HCEC 1CT (cell line): ENCODE measurements around the gene SLC17A4.

ENCODE experiments used
- DNase-seq: peaks from one replicate; pipeline ENCODE4 v3.0.0-alpha.2; 2017

Gene SLC17A4

DNA sequence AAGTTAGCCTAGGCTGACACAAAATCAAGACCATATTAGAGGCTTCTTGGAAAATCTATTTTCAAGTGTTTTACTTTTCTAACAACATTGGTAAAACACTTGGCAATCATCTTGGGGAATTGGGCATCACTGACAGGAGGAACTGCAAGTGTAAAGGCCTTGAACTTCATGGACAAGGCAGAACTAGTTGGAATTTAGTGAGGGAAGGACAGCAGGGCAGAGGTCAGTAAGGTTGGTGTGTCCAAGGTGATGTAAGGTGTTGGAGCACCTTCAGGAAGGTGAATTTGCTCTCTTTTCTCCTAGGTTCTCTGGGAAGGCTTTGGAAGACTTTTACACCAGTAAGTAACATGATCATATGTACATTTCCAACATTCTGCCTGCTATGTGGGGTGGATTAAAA lies 1.5 kb upstream of the SLC17A4 start:
- no peak for DNase-seq

DNA sequence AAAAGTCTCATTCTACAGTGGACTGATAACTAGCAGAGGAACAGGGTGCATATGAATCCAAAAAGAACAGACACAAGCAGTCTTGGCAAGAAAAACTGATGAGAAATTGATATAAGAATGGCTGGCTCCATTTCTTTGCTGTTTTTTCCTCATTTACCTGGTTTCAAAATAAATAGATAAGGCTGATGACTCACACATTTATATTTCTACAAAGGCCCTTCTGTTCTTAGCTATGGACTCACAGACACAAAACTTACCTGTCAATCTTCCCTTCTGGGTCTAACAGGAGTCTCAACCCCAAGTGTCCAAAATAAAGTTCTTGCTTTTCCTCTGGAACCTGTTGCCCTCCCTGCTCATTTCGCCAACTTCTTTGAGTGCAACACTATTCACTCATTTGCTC lies 941 bp downstream of the SLC17A4 start:
- DNase-seq = no peak

DNA sequence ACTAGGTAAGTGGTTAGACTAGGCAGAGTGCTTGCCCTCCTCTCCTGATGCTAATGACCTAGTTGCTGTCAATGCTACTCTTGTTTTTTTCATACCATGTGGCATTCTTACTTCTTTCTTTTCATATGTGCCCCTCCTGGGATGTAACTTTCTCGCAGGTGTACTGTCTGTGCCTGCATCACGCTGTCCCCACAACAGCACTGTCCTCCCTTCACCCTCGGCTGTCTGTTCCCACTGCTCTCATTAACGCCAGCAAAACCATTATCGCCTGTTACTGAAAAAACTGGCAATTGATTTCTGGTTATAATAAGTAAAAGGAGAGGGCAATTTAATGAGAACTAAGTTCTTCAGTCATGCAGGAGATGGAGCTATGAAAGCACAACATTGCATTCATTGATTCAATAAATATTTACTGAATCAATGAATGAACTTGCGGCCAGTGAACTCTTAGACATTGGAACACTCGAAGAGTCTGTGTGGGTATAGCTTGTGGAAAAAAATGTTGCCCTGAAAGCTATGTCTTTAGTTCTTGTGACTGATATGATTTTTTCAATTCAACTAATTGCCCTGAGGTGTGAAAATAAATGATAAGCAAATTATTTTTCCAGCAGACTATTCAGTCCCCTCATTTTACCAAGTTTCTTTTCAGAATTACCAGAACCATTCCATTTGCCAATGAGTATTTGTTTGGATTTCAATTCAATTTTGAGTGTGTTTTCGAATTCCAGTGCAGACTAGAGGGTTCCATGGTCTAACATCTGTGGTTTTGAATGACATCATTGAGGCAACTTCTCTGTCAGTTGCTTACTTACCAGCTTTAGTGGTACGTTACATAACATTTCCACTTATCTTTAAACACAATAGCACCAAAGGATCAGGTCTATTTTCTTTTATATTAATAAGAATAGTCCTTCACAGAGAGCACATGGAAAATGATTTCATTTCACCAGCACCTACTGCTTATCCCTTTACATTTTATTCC lies 2.1 kb downstream of the SLC17A4 start:
- DNase-seq = no peak

DNA sequence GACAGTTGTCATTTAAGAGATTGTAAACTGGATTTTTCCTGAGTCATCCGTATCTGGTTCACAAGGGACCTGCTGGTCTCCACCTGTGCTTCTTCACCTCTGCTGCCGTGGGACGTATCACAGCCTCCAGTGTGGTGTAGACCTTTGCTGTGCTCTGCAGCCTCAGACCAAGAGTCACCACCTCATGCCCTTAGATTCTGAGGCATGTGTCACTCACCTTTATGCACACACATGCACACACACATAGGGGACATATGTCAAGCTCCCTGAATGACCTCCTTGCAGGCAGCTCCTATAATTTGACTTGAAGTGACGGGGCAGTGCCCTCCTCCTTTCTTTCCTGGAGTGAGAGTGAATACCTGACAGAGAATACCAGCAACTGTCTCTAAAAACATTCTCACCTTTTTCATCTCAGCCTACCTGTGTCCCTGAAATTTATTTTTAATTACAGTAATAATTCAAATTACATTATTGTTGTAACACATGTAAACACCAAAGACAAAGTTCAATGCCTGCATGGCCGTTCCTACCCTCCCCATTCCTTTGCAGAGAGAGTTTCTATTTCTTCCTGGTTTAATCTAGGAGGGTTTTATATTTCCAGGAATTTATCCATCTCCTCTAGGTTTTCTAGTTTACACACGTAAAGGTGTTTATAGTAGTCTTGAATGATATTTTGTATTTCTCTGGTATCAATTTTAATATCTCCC lies 3.5 kb downstream of the SLC17A4 start:
- no peak for DNase-seq

DNA sequence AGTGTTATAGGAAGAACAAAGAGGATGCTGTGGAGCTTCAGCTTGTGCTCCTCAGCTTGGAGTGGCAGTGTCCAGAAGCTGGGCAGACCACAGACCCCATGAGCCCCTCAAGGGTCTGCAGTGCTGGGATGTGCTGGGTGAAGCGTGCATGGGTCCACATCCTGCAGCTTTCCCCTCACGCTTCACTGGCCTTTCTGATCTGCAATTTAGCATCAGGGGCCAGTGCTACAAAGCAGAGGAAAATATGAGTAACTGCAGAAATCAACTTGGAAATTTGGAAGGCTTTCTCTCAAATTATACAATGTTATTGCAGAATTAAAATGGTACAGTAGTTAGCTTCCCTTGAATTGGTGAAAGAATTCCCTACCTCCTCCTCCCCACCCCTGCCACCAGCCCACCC lies 10.1 kb downstream of the SLC17A4 start:
- DNase-seq = no peak

DNA sequence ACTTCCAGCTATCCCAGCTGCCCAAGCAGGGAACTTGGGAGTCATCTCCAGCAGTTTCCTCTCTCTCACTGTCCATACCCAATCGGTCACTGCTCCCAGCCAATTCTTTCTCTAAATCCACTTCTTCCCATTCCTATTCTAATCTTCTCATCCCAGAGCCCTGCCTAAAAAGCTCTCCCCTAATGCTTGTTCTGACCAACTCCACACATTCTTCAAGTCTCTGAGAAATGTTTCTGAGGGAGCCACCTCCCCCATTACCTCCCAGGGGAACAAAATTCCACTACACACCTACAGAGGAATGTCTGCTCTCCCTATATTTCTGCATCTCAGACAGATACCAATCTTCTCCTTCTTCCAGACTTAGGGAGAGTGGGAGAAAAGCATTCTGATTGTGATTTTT lies 14.0 kb downstream of the SLC17A4 start:
- no peak for DNase-seq

DNA sequence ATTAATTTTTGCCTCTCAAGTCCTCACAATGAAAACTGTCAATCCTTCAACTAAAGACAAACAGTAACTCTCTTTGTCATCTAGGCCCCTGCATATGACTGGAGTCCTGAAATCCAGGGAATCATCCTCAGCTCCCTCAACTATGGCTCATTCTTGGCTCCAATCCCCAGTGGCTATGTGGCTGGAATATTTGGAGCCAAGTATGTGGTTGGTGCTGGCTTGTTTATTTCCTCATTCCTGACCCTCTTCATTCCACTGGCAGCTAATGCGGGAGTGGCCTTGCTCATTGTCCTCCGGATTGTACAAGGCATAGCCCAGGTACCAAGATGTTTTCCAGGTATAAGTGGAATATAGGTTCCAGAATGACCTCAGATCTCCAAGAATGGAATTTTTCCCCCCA lies 15.4 kb downstream of the SLC17A4 start:
- DNase-seq = no peak

DNA sequence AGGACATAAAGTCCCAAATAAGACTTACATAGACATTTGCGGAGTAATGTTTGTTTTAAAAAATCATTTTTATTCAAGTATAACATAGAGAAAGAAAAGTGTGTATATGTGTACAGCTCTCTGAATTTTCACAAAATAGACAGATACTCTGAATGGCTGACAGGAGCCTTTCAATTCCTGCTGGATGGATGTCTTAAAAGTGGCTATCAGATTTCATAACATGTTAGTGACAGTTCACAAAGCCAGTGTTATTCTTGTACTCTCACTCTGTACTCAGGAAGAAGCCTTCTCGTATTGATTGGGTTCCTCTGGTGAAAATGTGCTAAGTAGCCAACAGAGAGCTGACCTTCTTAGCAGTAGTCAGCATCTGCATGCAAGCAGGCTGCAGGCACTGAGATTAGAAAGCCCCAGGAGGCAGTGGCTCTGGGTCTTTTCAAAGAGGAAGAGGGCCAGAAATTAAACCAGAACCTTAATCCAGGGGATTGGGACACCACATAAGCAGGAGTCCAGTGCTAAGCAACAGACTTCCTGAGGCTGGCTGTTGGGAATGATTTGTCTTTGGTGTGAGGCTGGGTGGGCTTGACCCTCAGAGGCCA lies 19.7 kb downstream of the SLC17A4 start:
- no peak for DNase-seq

DNA sequence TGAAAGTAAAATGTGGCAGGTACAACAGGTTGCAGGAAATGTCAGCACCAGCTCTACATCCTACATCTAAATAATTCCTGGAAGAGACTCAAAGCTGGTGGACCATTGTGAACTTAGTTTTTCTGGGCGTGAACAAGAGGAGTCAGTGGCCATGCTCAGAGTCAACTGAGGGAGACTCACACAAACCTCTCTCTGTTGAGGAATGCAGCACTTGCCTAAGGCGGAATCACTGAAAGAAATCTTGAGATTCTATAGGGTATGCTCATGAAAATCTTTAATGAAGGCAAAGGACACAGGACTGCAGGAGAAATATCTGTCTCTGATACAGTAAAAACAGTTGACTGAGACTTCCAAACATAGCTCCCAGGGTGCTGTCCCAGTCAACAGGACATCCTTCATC lies 22.5 kb downstream of the SLC17A4 start:
- DNase-seq = no peak

DNA sequence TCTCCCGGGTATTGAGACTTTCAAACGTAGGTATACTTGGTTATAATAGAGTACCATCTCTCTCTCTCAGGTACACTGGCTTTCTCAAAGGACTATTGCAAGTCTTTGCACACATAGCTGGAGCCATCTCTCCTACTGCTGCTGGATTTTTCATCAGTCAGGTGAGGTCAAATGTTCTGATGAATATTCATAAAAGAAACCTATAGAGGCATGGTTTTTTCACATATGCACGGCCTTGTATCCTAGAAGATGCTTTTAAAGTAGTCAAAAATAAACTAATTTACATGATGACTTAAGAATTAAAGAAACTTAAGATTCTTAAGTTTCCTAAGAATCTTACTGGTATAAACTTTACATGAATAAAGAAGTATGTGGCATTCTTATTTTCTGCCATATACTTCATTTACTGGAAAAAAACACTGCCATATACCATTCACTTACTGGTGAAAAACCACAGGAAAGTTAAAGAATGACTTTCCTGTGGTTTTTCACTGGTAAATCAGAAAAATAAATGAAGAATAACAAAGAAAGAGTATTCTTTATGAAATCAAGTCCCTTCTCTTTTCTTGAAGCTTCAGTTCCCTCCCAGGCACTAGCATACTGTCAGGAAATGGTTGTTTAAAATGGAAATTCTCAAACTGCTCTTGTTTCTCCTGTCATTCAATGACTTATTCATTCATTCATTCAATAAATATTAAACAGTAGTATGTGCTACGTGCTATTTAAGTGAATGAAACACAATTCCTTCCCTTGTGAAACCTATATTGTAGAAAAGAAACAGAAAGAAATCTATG lies 23.5 kb downstream of the SLC17A4 start:
- no peak for DNase-seq

DNA sequence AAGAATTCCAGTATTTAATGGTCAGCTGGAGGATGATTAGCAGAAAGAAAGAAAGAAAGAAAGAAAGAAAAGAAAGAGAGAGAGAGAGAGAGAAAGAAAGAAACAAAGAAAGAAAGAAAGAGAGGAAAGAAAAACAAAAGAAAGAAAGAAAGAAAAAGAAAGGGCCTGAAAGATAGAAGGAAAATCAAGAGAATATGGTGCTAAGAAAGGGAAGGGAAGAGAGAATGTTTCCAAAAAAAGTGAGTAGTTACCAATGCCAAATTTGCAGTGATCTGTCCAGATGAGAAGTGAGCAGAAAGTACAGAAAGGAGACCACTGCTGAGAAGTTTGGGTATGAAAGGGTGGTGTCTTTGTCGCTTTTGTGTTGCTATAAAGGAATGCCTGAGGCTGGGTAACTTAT lies 26.6 kb downstream of the SLC17A4 start:
- no peak for DNase-seq

DNA sequence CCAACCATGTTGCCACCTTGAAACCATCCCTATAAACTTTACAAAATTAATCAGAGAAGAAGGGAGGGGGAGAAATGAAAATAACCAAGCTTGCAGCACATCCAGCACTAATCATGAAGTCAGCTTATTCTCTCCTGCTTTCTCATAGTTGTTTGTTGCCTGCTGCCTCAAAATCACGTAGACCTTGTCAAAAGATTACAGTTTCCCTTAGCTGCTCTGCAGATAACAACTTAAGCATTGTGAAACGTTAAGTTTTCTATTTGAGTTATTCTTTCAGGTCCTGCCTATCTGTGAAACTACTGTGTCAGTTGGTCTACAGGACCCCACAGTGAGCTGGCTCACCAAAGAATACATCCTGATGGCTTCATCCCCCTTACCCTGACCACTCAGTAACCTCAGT lies 32.9 kb downstream of the SLC17A4 start:
- DNase-seq = no peak

DNA sequence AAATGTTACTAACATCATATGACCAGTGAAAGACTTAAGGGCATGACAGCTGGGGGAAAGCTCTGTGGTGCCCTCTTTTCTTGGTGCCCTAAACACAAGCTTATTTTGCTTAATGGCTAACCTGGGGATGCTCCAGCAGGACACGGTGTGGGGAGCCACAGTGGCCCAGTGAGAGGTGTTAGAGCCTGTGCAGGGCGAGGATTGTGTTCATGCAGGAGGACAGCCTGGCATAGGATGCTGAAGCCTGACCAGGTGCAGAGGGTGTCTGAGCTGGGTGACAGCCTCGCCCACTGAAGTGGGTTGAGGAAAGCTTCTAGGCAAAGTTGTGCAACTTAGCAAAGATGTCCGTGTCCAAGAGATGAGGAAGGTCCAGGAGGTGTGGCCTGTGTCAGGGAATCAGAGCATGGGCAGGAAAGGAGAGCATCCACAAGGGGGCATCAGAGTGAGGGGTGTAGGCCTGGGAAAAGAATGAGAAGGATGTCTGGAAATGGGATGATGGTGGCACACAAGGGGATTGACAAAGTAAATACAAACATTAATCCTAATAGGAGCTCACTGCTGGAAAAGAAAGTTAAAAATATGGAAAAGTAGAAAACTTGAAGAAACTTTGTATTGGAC lies 33.9 kb downstream of the SLC17A4 start:
- DNase-seq = peak; percentile 53

DNA sequence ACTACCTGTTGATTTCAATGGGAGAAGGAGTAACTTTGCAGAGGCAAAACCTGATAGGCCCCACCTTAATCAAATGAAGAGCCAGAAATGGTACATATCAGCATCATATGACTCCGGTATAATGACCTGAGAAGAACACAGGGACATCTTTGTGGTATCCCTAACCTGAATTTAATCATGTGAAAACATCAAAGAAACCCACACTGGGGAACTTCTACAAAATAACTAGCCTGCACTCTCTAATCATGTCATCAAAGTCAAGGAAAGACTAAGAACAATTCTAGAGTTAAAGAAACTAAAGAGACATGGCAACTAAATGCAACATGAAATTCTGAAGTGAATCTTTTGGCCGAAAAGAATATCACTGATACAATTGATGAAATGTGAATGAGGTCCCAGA lies 34.9 kb downstream of the SLC17A4 start:
- DNase-seq = no peak

DNA sequence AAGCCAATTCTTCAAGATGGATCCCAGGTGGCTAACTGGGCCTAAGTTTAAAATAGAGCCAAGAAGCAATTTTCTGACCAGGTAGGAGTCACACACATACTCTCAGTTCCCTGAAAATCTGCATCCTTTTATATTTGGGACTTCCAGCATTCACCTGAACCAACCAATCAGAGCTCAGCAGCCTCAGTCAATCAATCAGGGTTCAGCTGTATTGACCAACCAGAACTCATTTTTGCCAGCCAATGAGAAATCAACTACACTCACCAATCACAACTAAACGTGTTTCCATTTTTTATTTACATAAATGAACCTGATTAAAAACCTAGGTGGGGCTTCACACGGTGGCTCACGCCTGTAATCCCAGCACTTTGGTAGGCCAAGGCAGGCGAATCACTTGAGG lies 37.5 kb downstream of the SLC17A4 start:
- DNase-seq = no peak

DNA sequence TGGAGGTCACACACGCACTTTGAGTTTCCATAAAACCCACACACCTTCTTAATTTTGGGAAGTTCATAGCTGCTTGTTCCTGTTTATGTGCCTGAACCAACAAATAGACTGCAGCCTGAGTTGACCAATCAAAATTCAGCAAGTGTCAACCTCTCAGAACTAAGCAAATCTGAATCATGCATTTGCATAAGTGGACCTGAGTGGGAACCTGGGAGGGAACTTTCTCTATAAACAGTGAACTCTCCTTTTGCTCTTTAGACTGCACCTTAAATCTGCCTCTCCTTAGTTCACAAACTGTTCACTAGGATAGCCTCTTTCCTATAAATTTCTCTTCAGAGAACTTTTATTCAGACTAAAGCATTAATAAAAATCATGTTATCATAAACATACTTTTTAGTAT lies 39.4 kb downstream of the SLC17A4 start:
- DNase-seq = no peak

DNA sequence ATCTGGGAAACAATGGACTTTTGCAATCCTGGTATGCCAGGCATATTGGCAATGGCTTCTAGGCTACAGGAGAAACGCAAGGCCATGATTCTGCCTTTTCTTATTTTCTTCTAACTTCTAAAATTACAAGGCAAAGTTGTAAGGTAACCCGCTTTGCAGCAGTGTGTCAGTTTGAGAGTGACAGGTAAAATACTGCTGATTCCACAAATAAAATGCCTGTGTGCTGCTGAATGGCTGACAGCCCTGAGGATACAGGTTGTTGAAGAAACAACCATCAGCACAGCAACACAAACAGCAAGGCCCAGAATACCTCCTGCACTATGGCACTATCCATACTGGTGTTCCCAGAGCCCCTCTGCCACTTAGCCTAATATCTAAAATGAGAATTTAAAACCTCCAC lies 40.2 kb downstream of the SLC17A4 start:
- DNase-seq = no peak

DNA sequence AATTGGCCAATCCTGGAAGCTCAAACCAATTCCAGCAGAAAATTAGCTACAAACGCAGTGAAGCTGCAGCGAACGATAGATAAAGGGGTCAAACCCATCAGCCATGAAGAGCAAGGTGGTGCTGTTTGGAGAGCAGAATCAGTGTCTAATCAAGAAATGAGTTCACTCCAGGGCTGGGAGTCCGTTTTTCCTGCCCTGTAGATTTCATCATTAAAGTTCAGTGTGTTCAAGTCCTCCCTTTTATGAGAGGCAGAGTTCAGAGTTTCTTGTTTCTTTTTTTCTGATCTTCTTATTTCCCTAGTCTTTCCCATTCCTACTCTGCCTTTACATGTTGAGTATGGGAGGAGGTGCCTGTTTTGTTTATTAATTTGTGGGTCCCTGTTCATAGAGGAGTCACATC lies 46.9 kb downstream of the SLC17A4 start:
- DNase-seq = no peak

DNA sequence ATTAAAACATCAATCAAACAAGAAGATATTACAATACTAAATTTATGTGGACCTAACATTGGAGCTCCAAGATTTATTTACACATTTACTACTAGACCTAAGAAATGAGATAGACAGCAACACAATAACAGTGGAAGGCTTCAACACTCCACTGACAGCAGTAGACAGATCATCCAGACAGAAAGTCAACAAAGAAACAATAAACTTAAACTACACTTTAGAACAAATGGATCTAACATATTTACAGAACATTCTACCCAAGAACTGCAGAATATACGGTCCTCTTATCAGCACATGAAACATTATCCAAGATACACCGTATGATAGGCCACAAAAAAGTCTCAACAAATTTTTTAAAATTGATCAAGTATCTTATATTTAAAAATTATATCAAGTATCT lies 50.3 kb downstream of the SLC17A4 start:
- no peak for DNase-seq

DNA sequence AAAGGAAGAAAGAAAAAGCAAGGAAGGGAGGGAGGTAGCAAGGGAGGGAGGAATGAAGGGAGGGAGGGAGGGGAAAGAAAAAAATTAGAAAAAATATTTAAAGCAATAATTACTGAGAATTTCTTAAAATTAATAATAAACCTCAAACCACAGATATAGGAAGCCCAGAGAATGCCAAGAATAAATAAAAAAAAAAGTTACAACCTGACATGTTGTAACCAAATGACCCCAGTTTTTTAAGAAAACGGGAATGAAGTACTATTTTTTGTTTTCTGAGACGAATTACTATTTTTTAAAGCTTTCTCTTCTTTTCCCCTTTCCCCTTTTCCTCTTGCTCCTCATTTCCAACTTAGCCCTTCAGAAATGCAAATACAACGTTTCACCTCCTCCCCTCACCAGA lies 60.7 kb downstream of the SLC17A4 start:
- DNase-seq = no peak

DNA sequence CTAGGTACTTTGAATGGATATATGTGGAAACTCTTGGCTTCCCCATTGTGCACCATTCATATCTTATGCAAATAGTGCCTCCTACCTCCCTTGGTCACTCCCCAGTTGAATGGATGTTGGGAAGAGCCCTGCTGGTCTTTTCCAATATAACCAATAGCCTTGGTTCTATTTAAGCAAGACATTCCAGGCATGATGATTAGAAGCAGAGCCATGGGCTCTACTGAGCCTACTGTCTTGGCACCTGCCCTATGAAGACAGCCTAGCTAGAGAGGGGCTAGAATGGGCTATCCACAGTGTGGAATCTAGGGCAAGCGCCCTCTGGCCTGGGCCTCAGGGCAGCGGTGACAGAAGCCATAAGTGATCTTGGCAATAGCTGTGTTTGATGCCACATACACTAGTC lies 61.7 kb downstream of the SLC17A4 start:
- no peak for DNase-seq

DNA sequence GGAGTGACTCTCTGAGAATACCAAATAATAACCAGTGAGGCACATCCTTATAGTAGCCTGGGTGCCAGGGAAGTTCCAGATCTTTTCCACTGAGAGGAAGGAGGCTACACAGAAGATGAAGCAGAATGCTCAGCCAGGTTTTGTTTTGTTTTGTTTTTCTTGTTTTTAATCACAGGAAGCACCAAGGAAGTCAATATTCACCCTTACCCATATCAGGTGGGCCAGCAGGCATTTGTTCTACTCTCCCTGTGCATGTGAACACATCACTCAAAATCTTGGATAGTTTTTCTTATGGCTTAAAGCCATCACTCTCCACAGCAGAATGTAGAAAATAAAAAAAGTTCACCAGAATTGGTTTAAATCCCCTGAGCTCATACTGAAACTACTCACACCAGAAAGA lies 66.8 kb downstream of the SLC17A4 start:
- no peak for DNase-seq

DNA sequence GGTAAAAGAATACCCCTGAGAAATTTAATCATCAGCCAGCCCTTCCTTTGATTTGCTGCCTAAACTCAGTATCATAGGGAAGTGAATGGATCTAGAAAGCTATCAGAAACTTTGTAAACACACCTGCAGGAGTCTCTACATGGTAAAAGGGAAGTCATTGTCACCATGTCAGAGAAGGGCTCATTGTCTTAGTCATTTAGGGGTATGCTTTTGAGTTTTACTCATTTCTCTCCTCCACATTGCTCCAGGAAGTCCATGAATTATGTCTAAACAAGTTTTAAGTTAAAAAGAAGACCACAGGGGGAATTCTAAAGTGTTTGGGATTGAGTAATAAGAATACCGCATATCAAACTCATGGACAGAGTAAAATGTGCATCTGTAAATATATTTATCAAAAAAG lies 74.8 kb downstream of the SLC17A4 start:
- DNase-seq = no peak
